ENCODE data around the gene SNTG2.

The SNTG2 gene

GRCh38 chr2:1262609-1263008 lies 312.0 kb downstream of the SNTG2 start:
- no peak overlapping the region for H3K27ac ChIP-seq (ENCODE audit: low read depth, low read length)
- H3K9ac ChIP-seq (ENCODE audit: low read length), result no peak overlapping the region
- no peaks in the 10 kb centered on the region for H3K27me3 ChIP-seq (ENCODE audit: control insufficient read depth, insufficient read depth, low read length)
- H3K4me3 ChIP-seq (ENCODE audit: low read length), result no peak overlapping the region
- no peaks in the 10 kb centered on the region for H3K36me3 ChIP-seq (ENCODE audit: control insufficient read depth, insufficient read depth, low read length)
- no peaks in the 10 kb centered on the region for H3K4me1 ChIP-seq (ENCODE audit: control insufficient read depth, insufficient read depth, low read length)

GRCh38 chr2:1265454-1265853 lies 314.8 kb downstream of the SNTG2 start:
- Histone ChIP-seq H3K4me3 (ENCODE audit: low read length) (no peak overlapping the region), H3K9ac (ENCODE audit: low read length) (no peak overlapping the region), H3K4me1 (ENCODE audit: control insufficient read depth, insufficient read depth, low read length) (no peaks in the 10 kb centered on the region), H3K27ac (ENCODE audit: low read depth, low read length) (no peak overlapping the region), H3K36me3 (ENCODE audit: control insufficient read depth, insufficient read depth, low read length) (no peaks in the 10 kb centered on the region), H3K27me3 (ENCODE audit: control insufficient read depth, insufficient read depth, low read length) (no peaks in the 10 kb centered on the region)

GRCh38 chr2:1266351-1266750 lies 315.7 kb downstream of the SNTG2 start:
- H3K36me3 ChIP-seq (ENCODE audit: control insufficient read depth, insufficient read depth, low read length), result no peaks in the 10 kb centered on the region
- H3K27ac ChIP-seq (ENCODE audit: low read depth, low read length), result no peak overlapping the region
- H3K4me3 ChIP-seq (ENCODE audit: low read length), result no peak overlapping the region
- H3K9ac ChIP-seq (ENCODE audit: low read length), result no peak overlapping the region
- no peaks in the 10 kb centered on the region for H3K4me1 ChIP-seq (ENCODE audit: control insufficient read depth, insufficient read depth, low read length)
- no peaks in the 10 kb centered on the region for H3K27me3 ChIP-seq (ENCODE audit: control insufficient read depth, insufficient read depth, low read length)

- no peak overlapping the region for H3K9ac ChIP-seq (ENCODE audit: low read length)
Measured at GRCh38 chr2:1268034-1268433, 317.4 kb downstream of the SNTG2 start.

GRCh38 chr2:1269812-1270211 lies 319.2 kb downstream of the SNTG2 start:
- Histone ChIP-seq H3K36me3 (ENCODE audit: control insufficient read depth, insufficient read depth, low read length) (no peaks in the 10 kb centered on the region), H3K4me1 (ENCODE audit: control insufficient read depth, insufficient read depth, low read length) (no peaks in the 10 kb centered on the region), H3K27ac (ENCODE audit: low read depth, low read length) (no peak overlapping the region), H3K9ac (ENCODE audit: low read length) (no peak overlapping the region), H3K27me3 (ENCODE audit: control insufficient read depth, insufficient read depth, low read length) (no peaks in the 10 kb centered on the region), H3K4me3 (ENCODE audit: low read length) (no peak overlapping the region)

More at GRCh38 chr2:1268034-1268433, 317.4 kb downstream of the SNTG2 start:
- H3K4me3 ChIP-seq (ENCODE audit: low read length), result no peak overlapping the region
- no peaks in the 10 kb centered on the region for H3K36me3 ChIP-seq (ENCODE audit: control insufficient read depth, insufficient read depth, low read length)
- no peak overlapping the region for H3K27ac ChIP-seq (ENCODE audit: low read depth, low read length)
- H3K27me3 ChIP-seq (ENCODE audit: control insufficient read depth, insufficient read depth, low read length), result no peaks in the 10 kb centered on the region
- no peaks in the 10 kb centered on the region for H3K4me1 ChIP-seq (ENCODE audit: control insufficient read depth, insufficient read depth, low read length)

- Histone ChIP-seq H3K27ac (ENCODE audit: low read depth, low read length) (no peak overlapping the region), H3K4me1 (ENCODE audit: control insufficient read depth, insufficient read depth, low read length) (no peaks in the 10 kb centered on the region), H3K4me3 (ENCODE audit: low read length) (no peak overlapping the region), H3K36me3 (ENCODE audit: control insufficient read depth, insufficient read depth, low read length) (no peaks in the 10 kb centered on the region), H3K9ac (ENCODE audit: low read length) (no peak overlapping the region), H3K27me3 (ENCODE audit: control insufficient read depth, insufficient read depth, low read length) (no peaks in the 10 kb centered on the region)
Measured at GRCh38 chr2:1272835-1273234, 322.2 kb downstream of the SNTG2 start.

- Histone ChIP-seq H3K9ac (ENCODE audit: low read length) (no peak overlapping the region), H3K36me3 (ENCODE audit: control insufficient read depth, insufficient read depth, low read length) (no peaks in the 10 kb centered on the region), H3K4me1 (ENCODE audit: control insufficient read depth, insufficient read depth, low read length) (no peaks in the 10 kb centered on the region), H3K4me3 (ENCODE audit: low read length) (no peak overlapping the region), H3K27ac (ENCODE audit: low read depth, low read length) (no peak overlapping the region), H3K27me3 (ENCODE audit: control insufficient read depth, insufficient read depth, low read length) (no peaks in the 10 kb centered on the region)
Measured at GRCh38 chr2:1277634-1278033, 327.0 kb downstream of the SNTG2 start.

- H3K27me3 ChIP-seq (ENCODE audit: control insufficient read depth, insufficient read depth, low read length), result no peaks in the 10 kb centered on the region
- H3K27ac ChIP-seq (ENCODE audit: low read depth, low read length), result no peak overlapping the region
- no peaks in the 10 kb centered on the region for H3K36me3 ChIP-seq (ENCODE audit: control insufficient read depth, insufficient read depth, low read length)
- H3K4me3 ChIP-seq (ENCODE audit: low read length), result no peak overlapping the region
- no peaks in the 10 kb centered on the region for H3K4me1 ChIP-seq (ENCODE audit: control insufficient read depth, insufficient read depth, low read length)
- no peak overlapping the region for H3K9ac ChIP-seq (ENCODE audit: low read length)
Measured at GRCh38 chr2:1278125-1278524, 327.5 kb downstream of the SNTG2 start.

GRCh38 chr2:1278861-1279260 lies 328.2 kb downstream of the SNTG2 start:
- Histone ChIP-seq H3K4me1 (ENCODE audit: control insufficient read depth, insufficient read depth, low read length) (no peaks in the 10 kb centered on the region), H3K4me3 (ENCODE audit: low read length) (no peak overlapping the region), H3K36me3 (ENCODE audit: control insufficient read depth, insufficient read depth, low read length) (no peaks in the 10 kb centered on the region), H3K9ac (ENCODE audit: low read length) (no peak overlapping the region), H3K27me3 (ENCODE audit: control insufficient read depth, insufficient read depth, low read length) (no peaks in the 10 kb centered on the region), H3K27ac (ENCODE audit: low read depth, low read length) (no peak overlapping the region)

- no peaks in the 10 kb centered on the region for H3K36me3 ChIP-seq (ENCODE audit: control insufficient read depth, insufficient read depth, low read length)
- H3K9ac ChIP-seq (ENCODE audit: low read length), result no peak overlapping the region
- H3K4me3 ChIP-seq (ENCODE audit: low read length), result no peak overlapping the region
- H3K4me1 ChIP-seq (ENCODE audit: control insufficient read depth, insufficient read depth, low read length), result no peaks in the 10 kb centered on the region
- no peak overlapping the region for H3K27ac ChIP-seq (ENCODE audit: low read depth, low read length)
- H3K27me3 ChIP-seq (ENCODE audit: control insufficient read depth, insufficient read depth, low read length), result no peaks in the 10 kb centered on the region
Measured at GRCh38 chr2:1282552-1282951, 331.9 kb downstream of the SNTG2 start.

GRCh38 chr2:1283020-1283801 lies 332.6 kb downstream of the SNTG2 start:
- Histone ChIP-seq H3K4me3 (ENCODE audit: low read length) (no peak overlapping the region), H3K27ac (ENCODE audit: low read depth, low read length) (no peak overlapping the region), H3K9ac (ENCODE audit: low read length) (no peak overlapping the region), H3K27me3 (ENCODE audit: control insufficient read depth, insufficient read depth, low read length) (no peaks in the 10 kb centered on the region), H3K36me3 (ENCODE audit: control insufficient read depth, insufficient read depth, low read length) (no peaks in the 10 kb centered on the region), H3K4me1 (ENCODE audit: control insufficient read depth, insufficient read depth, low read length) (no peaks in the 10 kb centered on the region)

GRCh38 chr2:1283871-1284270 lies 333.2 kb downstream of the SNTG2 start:
- Histone ChIP-seq H3K27ac (ENCODE audit: low read depth, low read length) (no peak overlapping the region), H3K36me3 (ENCODE audit: control insufficient read depth, insufficient read depth, low read length) (no peaks in the 10 kb centered on the region), H3K27me3 (ENCODE audit: control insufficient read depth, insufficient read depth, low read length) (no peaks in the 10 kb centered on the region), H3K4me1 (ENCODE audit: control insufficient read depth, insufficient read depth, low read length) (no peaks in the 10 kb centered on the region), H3K4me3 (ENCODE audit: low read length) (no peak overlapping the region), H3K9ac (ENCODE audit: low read length) (no peak overlapping the region)

- H3K4me3 ChIP-seq (ENCODE audit: low read length), result no peak overlapping the region
- no peaks in the 10 kb centered on the region for H3K4me1 ChIP-seq (ENCODE audit: control insufficient read depth, insufficient read depth, low read length)
- no peaks in the 10 kb centered on the region for H3K27me3 ChIP-seq (ENCODE audit: control insufficient read depth, insufficient read depth, low read length)
- H3K27ac ChIP-seq (ENCODE audit: low read depth, low read length), result no peak overlapping the region
- H3K9ac ChIP-seq (ENCODE audit: low read length), result no peak overlapping the region
- no peaks in the 10 kb centered on the region for H3K36me3 ChIP-seq (ENCODE audit: control insufficient read depth, insufficient read depth, low read length)
Measured at GRCh38 chr2:1286929-1287328, 336.3 kb downstream of the SNTG2 start.

All from rectal smooth muscle tissue (tissue), 1 donor.